HCEC 1CT (cell line): ENCODE measurements around the gene ETAA1.

Experiments used
- DNase-seq: peaks from one replicate; pipeline ENCODE4 v3.0.0-alpha.2; 2017

ETAA1 gene

DNA sequence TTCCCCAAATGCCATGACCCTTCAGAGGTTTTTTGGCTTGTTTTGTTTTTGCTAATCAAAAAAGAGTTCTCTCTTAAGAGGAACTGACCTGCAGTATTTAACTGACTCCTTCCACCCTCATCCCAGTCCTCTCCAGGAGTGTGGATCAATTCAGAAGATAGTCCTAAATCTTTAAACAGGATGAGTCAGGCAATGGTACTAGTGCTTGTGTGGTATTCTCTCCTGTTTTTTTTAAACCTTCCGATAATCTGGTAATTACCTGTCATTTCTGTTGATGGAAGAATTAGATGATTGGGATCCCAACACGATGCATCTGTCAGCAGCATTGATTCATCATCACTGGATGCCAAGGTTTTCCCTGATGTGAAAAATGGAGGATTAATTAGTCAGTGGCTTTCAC, 41.2 kb downstream of the ETAA1 start:
- no peak for DNase-seq

DNA sequence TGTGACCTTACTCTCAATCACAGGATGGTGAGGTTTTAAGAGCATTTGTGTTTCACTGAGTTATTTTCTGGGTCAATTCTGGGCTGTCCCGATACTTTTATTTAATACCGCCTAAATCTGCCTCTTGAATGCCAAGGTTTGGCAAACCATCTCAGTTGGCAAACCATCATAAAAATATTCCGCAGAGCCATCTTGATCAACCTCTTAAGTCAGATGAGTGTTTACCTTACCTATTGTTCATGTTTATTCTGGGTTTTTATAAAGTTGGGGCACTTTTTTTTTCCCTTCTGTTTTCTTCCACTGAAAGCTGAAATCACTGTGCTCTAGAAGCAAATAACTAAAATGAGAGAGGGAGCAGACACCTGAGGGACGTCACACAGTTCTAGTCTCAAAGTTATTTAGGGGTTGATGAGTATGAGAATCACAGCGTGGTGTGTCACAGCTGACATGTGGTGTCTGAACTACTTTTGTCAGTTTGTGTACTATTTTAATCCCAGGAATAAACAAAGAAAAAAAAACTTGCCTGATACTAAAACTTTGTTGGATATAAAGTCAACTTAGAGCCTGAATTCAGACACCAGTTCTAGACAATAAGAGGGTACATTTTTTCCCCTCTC, 48.6 kb downstream of the ETAA1 start:
- no peak for DNase-seq

DNA sequence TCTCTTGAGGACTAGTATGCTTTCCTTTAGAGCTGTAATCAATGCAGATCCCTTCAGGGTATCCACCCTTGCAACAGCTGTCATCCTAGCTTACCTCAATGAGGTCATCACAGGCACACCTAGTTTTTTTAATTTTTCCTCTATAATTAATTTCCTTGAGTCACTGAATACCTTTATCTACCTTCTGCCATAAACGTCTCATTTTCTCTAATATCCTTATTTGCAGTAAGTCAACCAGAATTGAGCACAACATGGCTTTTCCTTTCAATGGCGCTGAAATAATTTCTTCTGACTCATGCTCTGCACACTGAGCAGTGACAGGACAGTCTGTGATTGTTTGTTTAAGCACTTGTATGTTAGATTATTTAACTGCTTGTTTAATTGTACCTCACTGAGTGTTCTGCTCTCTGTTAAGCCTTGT, 49.4 kb downstream of the ETAA1 start:
- peak; percentile 21 for DNase-seq

DNA sequence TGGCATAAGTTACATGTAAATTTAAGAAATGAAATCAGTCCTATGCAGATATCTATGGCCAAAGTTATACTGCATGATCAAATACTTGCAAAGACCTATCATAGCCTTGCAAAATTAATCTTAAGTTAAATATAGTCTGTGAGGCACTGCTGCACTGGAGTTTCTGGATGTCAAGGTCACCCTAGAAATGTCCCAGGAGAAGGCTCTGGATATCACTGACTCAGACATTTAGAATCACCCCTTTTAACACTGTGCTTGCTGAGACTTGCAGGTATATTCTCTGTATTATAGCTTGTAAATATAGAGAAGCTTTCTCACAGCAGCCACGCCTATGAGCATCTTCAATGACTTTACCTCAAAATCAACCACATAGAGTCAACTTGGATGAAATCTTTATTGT, 51.5 kb downstream of the ETAA1 start:
- DNase-seq = no peak

DNA sequence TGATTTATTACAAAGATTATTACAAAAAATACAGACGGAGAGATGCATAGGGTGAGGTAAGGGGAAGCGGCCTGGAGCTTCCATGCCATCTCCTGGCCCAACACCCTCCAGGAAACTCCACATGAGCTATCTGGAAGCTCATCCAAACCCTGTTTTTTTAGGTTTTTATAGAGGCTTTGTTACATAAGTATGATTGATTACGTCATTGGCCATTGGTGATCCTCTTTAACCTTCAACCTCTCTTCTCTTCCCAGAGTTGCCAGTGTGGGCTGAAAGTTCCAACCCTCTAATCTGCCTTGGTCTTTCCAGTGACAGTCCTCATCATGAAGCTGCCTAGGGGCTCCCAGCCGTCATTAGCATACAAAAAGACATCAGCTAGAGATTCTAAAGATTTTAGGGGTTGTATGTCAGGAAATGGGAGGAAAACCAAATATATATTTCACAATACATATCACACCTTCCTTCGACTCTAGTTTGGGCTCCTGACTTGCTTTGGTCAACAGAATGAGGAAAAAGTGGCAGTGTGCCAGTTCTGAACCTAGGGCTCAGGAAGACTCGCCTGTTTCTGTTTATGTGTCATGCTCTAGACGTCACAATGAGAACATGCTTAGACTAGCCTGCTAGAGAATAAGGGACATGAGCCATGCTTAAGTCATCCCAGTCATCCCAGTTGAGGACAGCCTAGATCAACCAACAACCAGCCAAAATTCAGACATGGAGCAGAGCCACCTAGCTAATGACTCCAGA, 54.1 kb downstream of the ETAA1 start:
- peak; percentile 90 for DNase-seq

DNA sequence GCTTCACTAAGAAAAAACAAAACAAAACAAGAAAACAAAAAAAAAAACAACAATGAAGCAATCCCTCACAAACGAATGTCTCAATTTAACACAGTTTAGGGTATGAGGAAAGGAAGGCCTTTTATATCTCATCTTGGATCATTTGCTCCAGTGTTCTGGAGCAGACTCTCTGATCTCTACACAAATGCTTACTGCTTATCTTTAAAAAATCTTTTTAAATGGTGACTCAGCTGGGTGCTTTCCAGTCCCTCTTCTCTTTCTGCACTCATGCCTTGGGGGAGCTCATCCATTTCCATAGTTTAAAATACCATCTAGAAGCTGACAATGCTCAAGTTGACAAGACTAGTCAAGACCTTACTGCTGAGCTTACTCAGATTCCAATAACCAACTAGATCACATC, 56.2 kb downstream of the ETAA1 start:
- peak; percentile 17 for DNase-seq

DNA sequence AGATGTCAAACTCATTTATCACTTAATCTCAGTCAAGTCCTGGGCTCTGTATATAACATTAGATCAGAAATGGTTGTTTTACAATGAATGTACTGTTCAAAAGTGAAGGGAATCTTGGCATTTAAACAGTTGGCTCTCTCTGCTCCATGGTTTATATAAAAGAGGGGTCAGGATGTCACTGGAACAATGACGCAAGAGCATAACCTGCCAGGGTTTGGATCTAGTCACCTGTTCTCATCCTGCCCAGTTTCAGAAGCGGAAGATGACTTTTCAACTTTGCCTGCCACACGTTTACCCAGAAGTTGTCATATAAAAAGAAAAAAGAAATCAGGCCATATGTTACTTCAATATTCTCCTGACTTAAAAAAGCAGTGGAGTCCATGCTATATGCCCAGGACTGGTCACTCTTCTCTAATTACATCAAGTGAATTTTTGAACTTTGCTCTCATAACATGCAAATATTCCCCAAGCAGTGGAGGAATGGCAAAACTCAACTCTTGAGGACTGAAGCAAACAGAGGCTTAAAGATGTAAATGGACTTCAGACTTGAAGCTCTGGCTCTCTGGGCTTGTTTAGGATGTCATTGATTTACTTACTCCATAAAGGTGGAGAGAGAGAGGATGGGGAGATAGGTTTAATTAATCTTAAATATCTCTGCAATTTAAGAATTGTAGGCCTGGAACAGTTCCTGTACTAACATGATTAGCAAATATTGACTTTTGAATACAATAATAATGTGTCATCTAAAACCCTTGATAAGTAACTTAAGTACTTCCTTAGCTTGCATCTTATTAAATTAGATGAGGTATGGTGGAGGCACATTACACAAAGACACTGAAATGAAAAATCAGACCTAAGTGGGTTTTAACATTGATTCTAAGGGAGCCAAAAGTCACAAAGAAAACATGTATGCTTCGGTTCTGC, 58.3 kb downstream of the ETAA1 start:
- no peak for DNase-seq

DNA sequence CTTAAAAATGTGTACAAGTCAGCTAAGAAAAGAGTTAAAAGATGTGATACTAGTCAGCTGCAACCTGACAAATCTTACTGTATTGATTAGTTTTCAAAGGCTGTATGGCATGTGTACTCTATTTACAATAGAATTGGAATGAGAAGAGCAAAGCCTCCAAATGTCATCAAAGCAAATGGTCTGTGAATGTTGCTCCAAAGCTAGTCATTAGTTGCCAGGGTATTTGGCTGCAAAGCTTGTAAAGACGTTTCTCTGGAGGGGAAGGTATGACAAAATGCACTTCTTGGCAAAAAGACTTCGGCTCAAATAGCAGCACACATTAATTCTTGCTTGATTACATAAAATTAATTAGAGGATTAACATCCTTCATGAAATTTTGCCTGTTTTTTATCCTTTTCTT, 59.3 kb downstream of the ETAA1 start:
- DNase-seq = no peak

DNA sequence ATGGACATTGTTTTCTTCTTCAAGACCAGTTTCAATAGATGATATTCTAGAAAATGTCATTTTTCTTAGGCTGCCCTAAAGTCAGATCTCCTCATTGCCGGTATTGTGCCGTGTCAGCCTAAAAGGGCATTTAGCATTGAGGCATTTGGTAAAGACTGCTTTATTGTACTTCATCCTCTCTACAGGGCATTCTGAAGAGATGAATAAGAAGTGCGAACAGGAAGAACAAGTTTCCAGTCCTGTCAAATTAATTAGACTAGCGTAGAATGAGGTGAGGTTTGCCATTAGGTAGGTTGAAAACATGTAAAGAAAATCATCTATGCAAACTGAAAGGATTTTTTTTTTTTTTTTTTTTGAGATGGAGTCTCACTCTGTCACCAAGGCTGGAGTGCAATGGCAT, 60.6 kb downstream of the ETAA1 start:
- no peak for DNase-seq

DNA sequence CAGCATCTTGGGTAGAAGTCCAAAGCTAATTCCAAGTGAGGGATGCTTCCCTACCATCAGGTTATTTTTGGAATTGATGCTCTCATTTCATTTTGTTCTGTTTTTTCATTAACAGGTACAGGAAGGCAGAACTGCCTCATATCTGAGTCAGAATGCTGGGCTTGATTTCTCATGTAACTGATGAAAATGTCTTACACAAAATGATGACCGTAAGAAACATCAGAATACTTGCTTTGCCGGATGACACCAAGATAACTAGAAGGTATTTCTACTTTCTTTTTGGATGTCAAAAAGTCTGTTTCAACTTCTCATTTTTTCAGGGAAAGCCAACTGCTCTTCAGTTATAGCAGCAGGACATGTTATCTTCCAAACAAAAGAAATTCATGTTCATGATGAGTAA, 62.6 kb downstream of the ETAA1 start:
- no peak for DNase-seq
